H4 (cell line): ENCODE measurements around the gene NRXN2. TPM values are rescaled to one million over a fixed set of nuclear protein-coding genes. Genes with fewer than 3 reads are reported as not detected.
A peak's percentile ranks its signal among the peaks of the same experiment; 100 is the strongest.
"Not testable (repeated sequence)": the region's sequence is repeated elsewhere in the genome, so short reads cannot be mapped to it uniquely, and the experiment has no call there.

ENCODE experiments used
- DNase-seq: peaks from one replicate; pipeline ENCODE4 v3.0.0-alpha.2; 2015; ENCODE audit warnings: low spot score
- total RNA-seq: library from RNA; depleted of rRNA; stranded (reverse); fragments of >200 nt; shearing (Covaris generic); gene quantifications from 2 replicates; pipeline ENCODE4 v1.2.3, GENCODE V29; 2014

Gene NRXN2
- total RNA-seq, 1 experiment from 2014 or later, result 0.17 TPM

DNA sequence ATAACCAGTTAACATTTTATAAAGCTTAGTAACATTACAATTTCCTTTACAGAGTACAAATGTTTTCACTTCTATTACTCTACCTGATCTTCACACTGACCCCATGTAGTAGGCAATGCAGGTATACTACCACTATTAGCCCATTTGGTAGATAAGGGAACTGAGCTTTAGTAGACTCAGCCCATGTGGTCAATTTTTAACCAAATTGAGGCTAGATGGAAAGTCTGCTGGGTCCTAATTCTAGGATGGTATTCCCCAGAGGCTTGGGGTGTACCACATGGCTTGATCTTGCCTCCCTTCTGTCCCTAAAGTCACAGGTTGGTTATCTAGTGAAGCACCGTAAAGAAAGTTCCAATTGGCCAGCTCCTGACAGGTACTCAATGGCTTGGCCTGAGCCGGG lies 48.2 kb downstream of the NRXN2 start:
- no peak for DNase-seq

DNA sequence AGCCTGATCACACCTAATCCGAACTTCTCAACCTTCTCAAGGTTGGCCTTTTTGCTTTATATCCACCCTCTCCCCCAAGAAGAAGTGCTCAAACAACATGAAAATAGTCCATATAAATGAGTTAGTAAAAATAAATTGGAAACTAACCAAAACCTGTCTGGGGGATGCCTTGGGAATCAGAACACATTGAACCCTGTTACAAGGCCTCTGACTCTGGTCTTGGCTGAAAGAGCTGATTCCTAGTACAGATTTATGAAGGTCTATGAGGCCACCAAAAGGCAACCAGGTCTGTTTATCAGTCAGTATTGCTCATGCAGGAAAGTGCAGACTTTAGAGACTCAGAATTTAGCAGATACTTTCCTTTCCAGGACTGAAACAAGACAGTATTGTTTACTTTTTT lies 49.7 kb downstream of the NRXN2 start:
- DNase-seq, result no peak

DNA sequence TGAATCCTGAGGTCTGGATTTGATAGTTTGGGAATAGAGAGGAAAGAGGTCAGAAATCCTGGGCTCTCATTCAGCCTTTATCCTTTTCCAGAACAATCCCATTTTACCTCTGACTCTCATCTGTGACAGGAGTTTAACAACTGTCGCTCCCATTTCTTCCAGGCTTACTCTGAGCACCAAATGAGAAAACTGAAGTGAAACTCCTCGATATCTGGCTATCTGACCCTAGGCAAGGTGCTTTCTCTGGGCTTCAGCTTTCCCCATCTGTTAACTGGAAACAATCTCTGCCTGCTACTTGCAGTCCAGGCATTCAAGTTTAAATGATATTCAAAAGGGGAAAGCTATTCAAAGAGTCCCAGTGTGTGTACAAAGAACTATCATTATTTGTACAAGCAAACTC lies 50.1 kb downstream of the NRXN2 start:
- DNase-seq, result no peak

DNA sequence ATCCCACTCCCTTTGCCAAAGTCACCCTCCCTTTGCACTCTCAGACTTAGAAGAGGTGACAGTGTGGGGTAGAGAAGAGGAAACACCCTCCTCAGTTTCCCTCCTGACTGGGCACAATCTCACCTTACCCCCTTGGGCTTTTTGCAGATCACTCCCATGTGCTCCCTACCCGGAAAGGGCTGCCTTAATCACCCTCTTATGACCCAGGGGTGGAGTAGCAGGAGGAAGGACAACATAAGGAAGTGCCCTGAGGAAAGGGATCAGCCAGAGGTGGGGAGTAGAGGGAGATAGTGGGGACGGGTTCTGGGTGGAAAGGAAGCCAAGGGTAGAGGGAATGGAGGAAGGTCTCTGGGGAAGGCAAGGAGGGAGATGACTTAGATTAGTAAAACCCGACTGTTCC lies 52.0 kb downstream of the NRXN2 start:
- no peak for DNase-seq

DNA sequence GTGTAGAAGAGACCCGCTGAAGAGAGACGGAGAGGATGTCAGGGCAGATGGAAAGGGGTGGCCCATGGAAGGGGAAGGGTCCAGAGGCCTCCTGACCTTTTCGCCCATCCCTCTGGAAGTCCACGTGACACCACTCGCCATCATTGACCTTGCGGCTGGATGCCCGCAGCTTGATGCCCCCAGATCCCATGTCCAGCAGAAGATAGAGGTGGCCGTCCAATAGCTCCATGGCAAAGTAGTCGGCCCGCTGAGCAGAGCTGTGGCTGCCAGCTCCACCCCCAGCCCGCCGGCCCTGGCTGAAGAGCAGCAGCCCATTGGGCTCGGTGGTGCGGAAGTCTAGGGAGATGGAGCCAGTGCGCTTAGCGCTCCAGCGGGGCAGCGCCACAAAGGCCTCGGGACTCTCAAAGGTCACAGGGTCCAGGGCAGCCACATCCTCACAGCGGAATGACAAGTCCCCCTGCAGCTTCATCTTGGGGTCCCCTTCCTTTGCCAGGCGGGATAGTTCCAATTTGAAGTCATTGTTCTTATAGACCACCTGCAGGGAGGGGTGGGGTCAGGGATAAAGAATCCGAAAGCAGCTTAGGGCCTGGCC lies 55.7 kb downstream of the NRXN2 start:
- no peak for DNase-seq

DNA sequence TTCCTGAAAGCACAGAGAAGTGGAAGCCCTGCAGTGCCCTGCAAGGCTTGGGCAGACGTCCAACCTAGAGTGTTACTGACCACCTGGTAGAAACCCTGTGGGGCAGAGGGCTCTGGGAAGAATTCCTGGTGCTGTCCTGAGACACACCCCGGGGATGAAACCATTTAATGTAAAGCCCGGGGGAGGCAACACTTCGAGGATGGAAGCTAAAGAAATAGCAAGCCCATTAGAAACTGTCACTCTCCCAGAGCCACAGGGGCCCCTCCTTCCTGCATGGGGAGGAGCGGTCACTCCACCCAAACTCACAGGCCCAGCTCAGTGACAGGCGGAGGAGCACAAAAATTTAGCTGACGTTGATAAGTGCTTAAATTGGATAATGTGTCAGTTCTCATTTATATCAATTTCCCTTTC lies 57.6 kb downstream of the NRXN2 start:
- no peak for DNase-seq

DNA sequence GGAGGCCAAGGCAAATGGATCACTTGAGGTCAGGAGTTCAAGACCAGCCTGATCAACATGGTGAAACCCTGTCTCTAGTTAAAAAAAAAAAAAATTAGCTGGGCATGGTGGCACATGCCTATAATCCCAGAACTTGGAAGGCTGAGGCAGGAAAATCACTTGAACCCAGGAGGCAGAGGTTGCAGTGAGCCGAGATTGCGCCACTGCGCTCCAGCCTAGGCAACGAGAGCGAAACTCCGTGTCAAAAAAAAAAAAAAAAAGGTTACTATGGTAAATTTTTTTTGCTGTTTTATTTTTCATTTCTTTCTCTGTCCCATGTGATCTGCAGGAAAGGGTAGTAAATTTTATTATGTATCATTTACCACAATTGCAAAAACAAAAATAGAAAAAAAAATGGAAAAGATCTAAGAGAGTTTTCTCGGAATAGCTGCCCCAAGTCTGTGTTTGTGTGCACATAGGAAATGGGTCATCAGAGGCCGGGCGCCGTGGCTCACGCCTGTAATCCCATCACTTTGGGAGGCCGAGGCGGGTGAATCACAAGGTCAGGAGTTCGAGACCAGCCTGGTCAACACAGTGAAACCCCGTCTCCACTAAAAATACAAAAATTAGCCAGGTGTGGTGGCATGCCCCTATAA lies 58.6 kb downstream of the NRXN2 start:
- not testable (repeated sequence) for DNase-seq

DNA sequence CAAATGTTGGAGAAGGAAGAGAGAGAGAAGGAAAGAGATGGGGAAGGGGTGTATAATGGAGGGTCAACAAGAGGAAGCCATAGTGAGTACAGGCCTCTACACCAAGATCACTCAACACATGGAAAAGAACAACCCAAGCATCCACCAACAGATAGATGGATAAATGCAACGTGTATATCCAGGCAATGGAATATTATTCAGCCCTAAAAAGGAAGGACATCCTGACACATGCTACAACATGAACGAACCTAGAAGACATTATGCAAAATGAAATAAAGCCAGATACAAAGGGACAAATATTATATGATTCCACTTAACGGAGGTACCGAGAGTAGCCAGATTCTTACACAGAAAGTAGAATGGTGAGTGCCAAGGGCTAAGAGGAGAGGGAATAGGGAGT lies 59.3 kb downstream of the NRXN2 start:
- DNase-seq, result no peak

DNA sequence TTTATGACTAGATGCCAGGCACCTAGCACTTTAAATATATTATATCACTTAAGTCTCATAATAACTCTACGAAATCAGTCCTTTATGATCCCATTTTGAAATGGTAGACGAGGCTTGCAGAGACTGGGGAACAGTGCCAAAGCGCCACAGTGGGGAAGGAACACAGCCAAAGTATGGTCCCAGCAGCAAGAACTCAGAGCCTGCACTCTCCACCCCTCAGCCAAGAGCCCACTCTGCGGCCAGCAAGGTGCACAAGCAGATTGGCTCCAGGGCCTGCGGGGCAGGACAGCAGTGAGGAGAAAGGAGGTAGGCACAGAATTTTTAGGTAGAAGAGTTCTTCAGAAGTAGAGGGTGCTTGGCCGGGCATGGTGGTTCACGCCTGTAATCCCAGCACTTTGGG lies 61.4 kb downstream of the NRXN2 start:
- no peak for DNase-seq

DNA sequence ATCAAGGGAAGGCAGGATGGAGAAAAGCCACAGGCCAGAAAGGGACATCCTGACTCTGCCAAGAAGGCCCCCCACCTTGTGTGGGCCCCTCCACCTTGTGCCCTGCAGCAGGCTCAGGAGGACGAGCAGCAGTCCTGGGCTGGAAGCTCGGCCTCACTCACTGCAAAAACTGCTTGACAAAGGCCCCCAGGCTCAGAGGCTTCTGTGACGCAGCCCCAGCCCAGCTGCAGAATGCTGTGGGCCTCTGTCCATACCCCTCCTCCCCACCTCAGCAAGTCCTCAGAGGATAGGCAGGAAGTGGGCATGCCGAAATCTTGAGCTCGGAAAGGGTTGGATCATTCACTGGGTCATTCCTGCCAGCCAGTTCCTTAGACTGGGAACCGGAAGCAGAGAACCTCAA lies 61.9 kb downstream of the NRXN2 start:
- DNase-seq, result peak; percentile 71

DNA sequence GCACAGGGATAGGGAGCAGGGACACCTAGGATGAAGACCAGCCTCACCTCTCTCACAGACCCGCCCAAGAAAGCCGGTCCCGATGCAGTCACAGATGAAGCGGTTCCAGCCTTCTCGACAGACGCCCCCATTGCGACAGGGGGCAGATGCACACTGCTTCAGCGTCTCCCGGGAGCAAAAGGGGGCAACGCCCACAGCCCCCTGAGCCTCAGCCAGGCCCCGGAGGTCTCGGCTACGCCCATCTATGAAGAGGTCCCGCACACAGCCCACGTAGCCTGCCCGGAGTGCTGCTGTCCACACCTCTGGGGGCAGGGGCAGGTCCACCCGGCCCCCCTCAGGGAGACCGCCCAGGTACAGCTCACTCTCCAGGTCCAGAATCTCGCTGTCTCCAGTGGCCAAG lies 62.3 kb downstream of the NRXN2 start:
- DNase-seq, result no peak

DNA sequence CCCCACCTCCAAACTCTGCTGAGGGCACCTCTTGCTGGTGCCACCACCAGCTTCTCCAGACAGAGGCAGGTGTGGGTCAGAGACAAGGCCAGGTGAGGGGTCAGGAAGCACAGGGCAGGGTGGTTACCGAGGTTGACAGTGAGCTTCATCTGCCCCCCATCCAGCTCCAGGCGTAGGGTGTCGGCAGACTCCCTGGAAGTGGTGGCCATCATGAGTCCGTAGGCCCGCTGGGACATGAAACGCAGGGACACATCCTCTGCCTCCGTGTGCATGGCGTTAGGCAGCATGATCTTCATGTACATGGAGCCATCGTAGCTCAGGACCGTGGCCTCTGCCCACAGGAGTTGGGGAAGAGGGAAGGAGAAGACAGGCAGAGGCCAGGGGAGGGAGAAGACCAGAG lies 62.8 kb downstream of the NRXN2 start:
- no peak for DNase-seq

DNA sequence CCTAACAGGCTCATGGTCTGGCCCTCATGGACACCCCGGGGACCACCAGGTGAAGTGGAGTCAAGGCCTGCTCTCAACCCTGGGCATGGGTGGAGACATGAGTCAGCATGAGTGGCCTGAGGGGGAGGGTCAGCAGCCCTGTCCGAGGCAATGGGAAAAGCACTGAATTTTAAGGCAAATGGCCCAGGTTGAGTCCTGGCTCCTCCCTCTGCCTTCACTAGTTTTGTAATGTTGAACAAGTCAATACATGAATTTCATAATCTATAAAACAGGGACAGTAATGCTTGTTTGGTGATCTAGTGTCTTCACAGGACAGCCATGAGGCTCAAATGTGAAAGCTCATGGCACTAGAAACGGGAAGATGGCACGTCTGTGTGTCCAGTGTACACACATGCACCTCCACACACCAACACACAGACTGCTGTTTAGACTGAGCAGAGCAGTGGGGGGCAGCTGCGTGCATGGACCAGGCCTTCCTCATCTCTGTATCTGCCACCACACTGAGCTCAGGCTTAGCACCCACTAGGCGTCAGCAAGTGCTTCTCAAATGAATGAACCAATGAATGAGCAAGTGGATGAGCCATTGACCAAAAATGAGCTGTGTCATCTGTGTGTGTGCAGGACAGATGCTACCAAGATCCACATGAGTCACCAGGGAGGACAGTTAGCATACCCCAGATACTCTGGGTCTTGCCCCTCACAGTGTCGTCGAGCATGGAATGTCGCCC lies 63.4 kb downstream of the NRXN2 start:
- DNase-seq, result peak; percentile 66

DNA sequence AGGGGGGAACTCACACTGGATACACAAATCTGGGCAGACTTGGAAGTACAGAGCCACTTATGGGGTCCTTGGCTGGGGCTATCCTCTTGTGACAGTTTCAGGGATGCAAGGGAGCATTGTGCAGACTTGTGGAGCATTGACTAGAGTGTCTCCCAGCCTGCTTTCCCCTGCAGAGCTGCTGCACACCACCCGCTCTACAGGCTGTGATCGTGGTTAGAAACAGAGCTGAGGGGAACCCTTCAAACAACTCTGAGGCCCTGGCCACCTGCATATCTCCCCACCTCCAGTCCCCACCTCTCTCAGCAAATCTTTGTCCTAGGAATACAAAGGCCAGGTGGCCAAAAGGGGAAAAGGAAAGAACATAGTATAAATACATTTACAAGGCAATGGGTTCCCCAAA lies 64.7 kb downstream of the NRXN2 start:
- DNase-seq, result no peak

DNA sequence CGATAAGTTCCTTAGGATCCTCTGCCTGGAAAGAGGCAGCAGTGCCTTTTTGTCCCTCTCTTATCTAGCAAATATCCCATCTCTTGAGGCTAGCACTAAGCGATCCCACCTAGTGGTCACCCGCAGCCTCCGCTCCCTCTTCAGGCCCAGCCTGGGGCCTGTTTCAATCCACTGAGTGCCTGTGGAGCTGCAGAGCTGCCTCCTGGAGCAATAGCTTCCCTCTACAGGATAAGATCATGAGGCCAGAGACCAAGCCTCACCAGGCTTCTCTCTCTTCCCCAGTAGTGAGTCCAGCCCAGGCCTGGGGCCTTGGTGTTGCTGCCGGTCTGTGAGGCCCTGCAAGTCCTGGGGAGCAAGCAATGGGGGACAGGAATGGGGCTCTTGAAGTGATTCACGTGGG lies 66.1 kb downstream of the NRXN2 start:
- no peak for DNase-seq

DNA sequence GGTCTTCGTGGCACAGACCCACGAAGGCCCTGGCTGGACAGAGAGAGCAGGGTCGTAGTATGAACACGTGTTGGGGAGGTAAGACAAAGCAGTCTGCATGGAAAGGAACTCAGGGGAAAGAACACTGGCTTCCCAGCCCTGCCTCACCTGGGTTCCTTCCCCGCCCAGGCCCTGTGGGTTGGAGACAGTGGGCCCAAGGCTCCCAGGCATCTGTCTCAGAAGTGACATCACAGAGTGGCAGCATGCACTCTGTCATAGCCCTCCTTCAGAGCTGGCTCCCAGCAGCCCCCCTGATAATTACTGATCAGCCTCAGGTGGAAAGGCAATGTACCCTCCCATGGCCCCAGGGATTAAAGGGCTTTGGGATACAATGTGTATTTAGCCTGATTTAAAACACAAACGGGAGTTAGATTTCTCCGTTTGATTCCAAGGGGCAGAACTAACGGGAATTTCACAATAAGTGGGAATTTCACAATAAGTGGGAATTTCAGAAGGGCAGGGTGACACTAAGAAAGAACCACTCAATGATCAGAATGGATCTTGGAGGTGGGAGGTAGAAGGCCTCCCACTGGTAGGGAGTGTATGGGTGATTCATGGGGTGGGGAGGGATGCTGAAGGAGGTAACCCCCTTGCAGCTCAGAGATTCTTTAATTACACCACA lies 66.9 kb downstream of the NRXN2 start:
- DNase-seq, result no peak

DNA sequence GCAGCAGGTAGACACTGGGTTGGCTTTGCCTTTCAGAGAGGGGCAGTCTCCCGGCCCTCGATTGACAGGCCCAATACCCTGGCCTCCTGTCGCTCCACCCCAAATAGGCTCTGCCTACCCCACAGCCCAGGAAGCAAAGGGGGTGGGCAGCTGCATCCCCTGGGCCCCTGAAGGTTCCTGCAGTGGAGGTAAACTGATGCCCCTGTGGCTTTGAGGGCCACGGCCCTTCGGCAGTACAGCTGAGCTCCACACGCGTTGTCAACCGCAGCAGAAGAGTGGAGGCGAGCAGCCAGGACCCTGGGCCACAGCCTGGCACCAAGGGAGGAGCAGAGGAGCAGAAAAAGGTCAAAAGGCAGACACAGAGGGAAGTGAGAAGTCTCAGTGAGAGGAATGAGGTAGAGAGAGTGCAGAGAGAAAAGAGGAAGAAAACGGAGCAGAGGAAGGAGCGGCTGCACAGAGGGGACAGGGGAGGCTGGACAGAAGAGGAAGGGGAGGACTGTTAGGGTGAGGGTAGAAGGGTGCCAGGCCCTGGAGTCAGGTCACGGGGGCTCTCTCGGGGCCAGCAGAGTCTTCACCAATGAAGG lies 67.9 kb downstream of the NRXN2 start:
- no peak for DNase-seq

DNA sequence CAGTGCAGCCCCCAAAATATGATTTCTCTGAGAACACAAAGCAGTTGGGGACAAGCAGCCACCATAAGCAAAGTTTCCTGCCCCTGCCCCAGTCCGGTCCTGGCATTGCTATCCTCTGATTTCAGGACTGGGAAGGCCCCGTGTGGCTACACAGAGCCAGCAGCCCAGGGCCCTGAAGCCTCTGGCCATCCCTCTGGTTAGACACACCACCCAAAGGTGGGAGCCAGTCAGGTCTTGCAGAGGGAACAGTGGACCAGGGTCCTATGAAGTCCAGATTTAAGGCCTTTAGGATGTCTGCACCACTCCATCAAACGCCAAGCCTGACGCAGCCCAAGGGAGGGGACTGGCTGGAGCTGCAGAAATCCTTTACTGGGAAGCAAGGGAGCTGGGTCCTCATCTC lies 68.6 kb downstream of the NRXN2 start:
- no peak for DNase-seq

DNA sequence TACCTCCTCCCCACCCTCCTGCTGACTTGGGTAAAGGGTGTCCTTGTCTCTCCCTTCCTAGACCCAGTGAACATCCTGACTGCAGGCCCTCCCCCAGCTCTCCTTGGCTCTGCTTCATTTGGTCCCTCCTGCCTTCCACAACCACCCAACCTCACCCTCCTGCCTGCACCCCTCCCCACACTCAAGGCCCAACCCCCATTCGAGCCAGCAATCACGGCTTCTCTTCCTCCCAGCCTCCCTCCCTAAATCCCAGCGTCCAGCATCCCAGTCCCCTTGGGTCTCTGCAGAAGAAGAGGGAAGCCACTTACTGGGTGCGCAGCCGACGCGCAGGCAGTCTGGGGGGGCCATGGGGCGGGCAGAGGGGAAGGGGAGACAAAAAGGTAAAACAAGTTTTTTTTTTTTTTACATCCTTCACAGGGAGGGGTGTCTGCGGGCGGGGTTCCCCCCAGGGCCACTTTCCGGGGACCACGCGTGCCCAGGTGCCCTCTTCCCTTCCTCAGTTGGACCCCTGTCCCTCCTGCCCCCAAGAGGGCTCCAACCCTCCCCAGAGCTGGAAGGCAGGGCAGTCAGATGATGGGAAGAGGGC lies 69.5 kb downstream of the NRXN2 start:
- DNase-seq, result no peak

DNA sequence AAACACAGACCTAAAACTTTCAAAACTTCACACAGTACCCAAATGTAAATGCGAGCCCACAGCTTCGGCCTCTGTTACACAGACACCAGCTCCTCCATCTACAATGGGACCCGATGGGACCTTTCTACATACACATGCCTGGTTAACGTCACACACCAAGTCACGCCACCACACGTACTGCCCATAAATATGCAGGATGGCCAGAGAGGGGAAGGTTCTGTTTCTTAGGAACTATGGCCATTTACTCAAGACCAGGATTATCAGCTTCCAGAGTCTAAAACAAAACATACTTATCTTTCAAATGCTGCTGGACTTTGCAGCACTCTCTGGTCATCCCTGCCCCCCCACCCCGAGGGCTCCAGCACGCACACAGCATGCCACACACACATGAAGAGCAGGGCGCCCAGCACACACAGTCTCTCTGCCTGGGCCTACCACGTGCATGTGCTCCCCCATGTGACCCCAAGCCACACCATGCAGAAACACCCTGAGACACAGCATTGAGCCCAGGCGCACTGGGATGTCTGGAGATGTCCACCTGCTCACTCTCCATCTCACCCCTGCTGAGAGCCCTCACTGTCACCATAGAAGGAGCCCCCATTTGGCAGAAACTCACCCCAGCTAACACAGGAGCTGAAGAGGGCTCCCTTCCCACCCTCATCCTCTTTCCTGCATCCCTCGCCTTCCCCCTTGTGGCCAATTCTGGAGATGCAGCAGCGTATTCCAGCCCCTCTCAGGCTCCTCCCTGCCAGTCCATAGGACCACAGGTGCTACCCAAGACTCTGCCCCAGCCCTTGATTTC lies 70.2 kb downstream of the NRXN2 start:
- DNase-seq, result peak; percentile 55

DNA sequence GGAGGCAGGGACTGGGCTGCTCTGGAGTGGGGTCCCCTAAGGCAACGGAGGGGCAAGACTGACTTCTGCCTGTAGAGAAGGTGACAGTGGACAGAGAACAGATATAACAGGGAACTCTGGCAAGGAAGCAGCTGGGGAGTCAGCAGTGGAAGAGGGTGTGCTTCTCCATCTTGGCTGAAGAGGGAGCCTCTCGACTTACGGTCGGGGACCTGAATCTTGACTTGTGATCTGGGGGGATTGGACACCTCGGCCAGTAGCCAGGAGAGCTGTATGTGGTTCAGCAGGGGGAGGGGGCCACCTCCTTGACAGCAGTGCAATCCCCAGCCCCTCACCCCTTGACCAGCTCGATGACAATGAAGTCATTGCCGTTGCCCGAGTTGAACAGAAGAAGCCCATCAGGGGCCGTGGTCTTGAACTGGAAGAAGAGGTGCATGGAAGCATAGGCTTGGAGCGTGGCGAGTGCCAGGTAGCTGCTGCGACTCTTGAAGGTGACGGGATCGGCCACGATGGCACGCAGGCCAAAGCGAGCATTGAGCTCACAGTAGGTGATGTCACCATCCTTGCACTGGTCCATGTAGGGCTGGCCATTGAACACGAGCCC lies 72.0 kb downstream of the NRXN2 start:
- DNase-seq, result no peak
